HG02610 (cell line): ENCODE measurements around the gene NADK2.
A peak's percentile ranks its signal among the peaks of the same experiment; 100 is the strongest.
"Not testable (repeated sequence)": the region's sequence is repeated elsewhere in the genome, so short reads cannot be mapped to it uniquely, and the experiment has no call there.

Experiments
- ATAC-seq: cut with Tn5 transposase; IDR thresholded peaks from one replicate; pipeline ENCODE4 v1.9.1; 2021; ENCODE audit warnings: mild to moderate bottlenecking, moderate library complexity; ENCODE audit not compliant: unreplicated experiment

NADK2 gene

GRCh38 chr5:36208786-36209185, 32.9 kb downstream of the NADK2 start:
- no peak for ATAC-seq

GRCh38 chr5:36206913-36207312, 34.8 kb downstream of the NADK2 start:
- no peak for ATAC-seq

GRCh38 chr5:36205329-36205728, 36.4 kb downstream of the NADK2 start:
- ATAC-seq = no peak

- ATAC-seq = no peak
These were observed 39.2 kb downstream of the NADK2 start for GRCh38 chr5:36202521-36202961.

GRCh38 chr5:36200513-36200912, 41.2 kb downstream of the NADK2 start:
- no peak for ATAC-seq

- no peak for ATAC-seq
These were observed 42.1 kb downstream of the NADK2 start for GRCh38 chr5:36199620-36200019.

GRCh38 chr5:36198783-36199182, 42.9 kb downstream of the NADK2 start:
- ATAC-seq = not testable (repeated sequence)

GRCh38 chr5:36198281-36198680, 43.4 kb downstream of the NADK2 start:
- no peak for ATAC-seq

GRCh38 chr5:36193746-36194145, 48.0 kb downstream of the NADK2 start:
- ATAC-seq = no peak

- ATAC-seq = not testable (repeated sequence)
These were observed 57.3 kb downstream of the NADK2 start for GRCh38 chr5:36184408-36184807.

- no peak for ATAC-seq
These were observed 60.0 kb downstream of the NADK2 start for GRCh38 chr5:36181774-36182173.

- ATAC-seq = no peak
These were observed 61.0 kb downstream of the NADK2 start for GRCh38 chr5:36180556-36181350.

GRCh38 chr5:36179950-36180349, 61.8 kb downstream of the NADK2 start:
- no peak for ATAC-seq

- ATAC-seq = no peak
These were observed 63.2 kb downstream of the NADK2 start for GRCh38 chr5:36178524-36178890.

GRCh38 chr5:36177715-36178523, 63.8 kb downstream of the NADK2 start:
- no peak for ATAC-seq

- peak; percentile 95 for ATAC-seq
These were observed 64.6 kb downstream of the NADK2 start for GRCh38 chr5:36177154-36177553.

GRCh38 chr5:36175043-36175442, 66.7 kb downstream of the NADK2 start:
- ATAC-seq = no peak

- ATAC-seq = no peak
These were observed 67.6 kb downstream of the NADK2 start for GRCh38 chr5:36174119-36174518.

- ATAC-seq = no peak
These were observed 68.3 kb downstream of the NADK2 start for GRCh38 chr5:36173426-36173825.

- no peak for ATAC-seq
These were observed 69.1 kb downstream of the NADK2 start for GRCh38 chr5:36172599-36172998.

- ATAC-seq = no peak
These were observed 70.8 kb downstream of the NADK2 start for GRCh38 chr5:36170832-36171424.

- no peak for ATAC-seq
These were observed 73.0 kb downstream of the NADK2 start for GRCh38 chr5:36168737-36169136.
